GM19395 (cell line): ENCODE results near the gene CD86.

ENCODE experiments used
- ATAC-seq: cut with Tn5 transposase; IDR thresholded peaks from one replicate; pipeline ENCODE4 v1.9.1; 2021; ENCODE audit warnings: mild to moderate bottlenecking, moderate library complexity; ENCODE audit not compliant: unreplicated experiment

CD86 gene

DNA sequence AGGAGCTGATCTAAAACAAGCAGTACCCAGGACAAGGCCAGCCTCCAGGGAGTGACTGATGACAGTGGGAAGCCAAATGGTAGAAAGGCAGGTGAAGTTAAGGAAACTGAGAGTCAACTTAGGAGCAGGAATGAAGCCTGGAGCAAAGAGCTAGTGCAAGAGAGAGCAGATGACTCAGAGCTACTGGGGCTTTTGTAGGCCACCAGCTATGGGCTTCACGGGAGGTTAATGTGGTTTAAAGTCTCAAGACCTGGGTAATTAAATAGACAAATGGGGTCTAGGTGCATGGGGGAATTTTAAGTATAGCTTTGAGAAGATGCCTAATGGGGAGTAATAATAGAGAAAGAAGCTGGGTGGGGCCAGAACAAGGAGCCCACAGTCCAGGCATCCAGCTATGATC, 3.1 kb downstream of the CD86 start:
- no peak for ATAC-seq

DNA sequence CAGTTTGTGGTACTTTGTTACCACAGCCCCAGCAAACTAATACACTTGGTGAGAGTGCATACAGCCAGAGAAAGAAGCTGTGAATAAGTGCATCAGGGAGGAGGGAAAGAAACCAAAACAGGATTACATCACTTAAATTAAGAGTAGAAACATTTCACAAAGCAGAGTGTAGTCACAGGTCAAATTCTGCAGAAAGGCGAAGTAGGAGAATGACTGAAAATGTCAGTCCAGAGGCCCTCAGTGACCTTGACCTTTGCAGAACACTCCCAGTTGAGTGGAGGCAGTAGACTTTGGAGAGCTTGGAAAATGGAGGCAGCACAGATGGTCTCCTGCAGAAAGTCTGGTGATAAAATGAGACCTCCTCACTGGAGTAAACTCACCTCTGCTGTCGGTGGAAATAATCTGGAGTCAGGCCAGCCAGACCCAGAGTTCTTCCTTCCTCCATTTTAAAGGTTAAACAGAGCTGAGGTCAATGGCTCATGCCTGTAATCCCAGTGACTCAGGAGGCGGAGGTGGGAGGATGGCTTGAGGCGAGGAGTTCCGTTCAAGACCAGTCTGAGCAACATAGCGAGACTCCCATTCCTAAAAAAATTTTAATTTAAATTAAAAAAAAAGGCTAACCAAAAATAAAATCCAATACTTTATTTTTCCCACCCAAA, 5.0 kb downstream of the CD86 start:
- no peak for ATAC-seq

- peak; percentile 41 for ATAC-seq
These were observed 8.7 kb downstream of the CD86 start for GRCh38 chr3:122063908-122064307.

DNA sequence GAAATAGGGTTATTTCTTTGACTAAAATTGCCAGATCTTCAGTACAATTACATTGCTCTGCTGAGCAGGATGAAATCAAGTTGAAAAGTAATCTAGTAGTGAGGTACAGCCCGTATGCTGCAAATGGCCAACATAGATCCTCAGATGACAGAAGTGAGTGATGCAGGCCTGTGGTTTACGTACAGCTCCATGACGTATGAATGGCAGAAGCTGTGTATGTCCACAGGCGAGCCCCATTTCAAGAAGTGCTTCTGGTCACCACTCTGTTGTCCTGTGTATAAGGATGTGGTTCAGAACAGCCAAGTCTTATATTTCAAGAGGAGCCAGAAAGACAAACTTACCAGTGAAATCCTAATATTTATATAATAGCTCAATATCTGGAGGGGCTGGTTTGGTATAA, 9.2 kb downstream of the CD86 start:
- no peak for ATAC-seq

DNA sequence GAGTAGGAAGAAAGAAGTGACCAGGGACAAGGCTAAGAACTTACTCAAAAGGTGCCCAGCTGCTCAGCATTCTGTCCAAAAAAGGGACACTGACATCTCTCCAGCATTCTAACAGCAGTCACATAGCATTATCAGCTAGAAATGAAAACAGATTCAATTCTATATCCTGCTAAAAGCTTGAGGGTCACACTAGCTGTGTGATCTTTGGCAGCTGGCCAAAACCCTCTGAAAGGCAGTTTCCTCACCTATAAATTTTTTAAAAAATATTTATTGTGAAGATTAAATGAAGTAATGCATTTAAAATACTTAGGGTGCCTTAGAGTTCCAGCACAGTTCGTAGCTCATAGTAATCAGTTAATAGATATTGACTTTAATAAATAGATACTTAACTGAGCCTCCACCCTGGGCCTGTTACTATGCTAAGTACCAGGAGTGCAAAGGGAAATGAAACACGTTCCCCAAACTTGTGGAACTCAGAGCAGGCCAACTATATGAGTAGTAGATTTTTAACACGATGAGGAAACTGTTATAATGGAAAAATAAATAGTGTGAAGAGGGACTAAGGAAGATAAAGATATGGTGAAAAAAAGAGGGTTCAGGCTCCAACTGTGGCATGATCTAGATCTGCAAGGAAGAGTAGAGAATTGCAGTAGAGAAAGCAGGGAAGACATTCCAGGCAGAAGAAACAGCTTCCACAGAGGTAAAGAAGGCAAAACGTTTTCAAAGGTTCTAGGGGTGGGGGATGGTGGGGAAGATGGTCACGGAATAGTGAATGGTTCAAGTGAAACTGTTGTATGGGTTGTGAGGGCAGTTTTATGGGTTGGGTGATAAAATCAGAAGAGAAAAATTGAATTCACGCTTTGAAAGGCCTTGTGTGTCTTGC, 11.4 kb downstream of the CD86 start:
- ATAC-seq = no peak

GRCh38 chr3:122067214-122067550, 12.0 kb downstream of the CD86 start:
- ATAC-seq = no peak

DNA sequence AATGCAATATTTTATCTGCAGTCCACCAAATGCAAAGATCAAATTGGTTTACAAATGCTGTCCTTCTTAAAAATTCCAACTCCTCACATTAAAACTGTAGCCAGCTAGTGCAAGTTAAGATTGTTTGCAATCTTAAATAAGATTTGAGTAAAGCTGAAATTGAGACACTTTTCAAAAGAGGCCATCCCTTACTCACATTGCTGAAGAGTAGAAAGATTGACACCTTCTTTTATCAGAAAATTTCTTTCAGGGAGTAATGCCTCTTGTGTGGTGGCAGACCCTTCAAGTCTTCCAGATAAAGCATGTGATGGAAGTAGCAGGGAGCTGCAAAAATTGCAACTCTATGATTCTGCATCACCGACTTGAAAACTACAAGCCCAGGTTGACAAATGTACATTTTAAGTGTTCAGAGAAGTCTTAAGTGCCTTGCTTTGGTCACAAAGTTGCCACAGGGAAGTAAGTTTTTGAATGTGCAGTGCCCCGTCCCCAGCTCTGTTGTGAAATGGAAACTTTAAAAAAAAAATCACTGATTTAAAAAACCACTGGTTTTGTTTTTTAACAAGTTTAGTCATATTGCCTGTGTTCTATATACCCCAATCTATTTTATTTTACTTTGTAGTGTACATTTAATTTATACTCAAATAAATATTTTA, 12.6 kb downstream of the CD86 start:
- no peak for ATAC-seq

DNA sequence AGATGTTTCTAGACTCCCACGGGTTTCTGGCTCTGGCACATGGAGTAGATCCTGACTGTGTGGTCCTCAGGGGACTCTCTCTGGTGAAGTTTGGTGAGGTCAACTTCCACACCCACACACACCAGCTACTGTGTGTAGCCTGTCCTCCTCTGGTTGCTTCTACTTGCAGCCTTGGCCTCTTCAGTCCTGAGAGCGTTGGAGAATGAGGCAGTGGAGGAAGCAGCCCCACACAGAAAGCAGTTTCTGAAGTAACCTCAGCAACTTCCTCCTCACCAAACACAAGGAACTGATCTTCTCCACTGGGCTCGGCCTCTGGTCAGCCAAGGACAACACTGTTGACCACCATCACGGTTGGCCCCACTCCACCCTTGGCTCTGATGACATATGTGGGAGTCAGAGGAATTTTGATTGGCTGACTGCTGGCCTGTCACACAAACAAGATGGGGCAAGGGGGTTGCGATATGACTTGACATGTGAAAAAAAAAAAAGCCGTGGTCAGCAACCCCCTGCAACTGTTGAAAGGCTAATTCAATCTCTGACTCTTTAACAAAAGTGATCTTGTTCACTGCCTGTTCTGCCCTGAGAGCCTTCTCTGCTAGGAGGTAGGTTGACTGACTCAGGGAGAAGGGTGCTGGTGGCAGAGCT, 19.6 kb downstream of the CD86 start:
- peak; percentile 63 for ATAC-seq

GRCh38 chr3:122076491-122077292, 21.5 kb downstream of the CD86 start:
- ATAC-seq = peak; percentile 5

DNA sequence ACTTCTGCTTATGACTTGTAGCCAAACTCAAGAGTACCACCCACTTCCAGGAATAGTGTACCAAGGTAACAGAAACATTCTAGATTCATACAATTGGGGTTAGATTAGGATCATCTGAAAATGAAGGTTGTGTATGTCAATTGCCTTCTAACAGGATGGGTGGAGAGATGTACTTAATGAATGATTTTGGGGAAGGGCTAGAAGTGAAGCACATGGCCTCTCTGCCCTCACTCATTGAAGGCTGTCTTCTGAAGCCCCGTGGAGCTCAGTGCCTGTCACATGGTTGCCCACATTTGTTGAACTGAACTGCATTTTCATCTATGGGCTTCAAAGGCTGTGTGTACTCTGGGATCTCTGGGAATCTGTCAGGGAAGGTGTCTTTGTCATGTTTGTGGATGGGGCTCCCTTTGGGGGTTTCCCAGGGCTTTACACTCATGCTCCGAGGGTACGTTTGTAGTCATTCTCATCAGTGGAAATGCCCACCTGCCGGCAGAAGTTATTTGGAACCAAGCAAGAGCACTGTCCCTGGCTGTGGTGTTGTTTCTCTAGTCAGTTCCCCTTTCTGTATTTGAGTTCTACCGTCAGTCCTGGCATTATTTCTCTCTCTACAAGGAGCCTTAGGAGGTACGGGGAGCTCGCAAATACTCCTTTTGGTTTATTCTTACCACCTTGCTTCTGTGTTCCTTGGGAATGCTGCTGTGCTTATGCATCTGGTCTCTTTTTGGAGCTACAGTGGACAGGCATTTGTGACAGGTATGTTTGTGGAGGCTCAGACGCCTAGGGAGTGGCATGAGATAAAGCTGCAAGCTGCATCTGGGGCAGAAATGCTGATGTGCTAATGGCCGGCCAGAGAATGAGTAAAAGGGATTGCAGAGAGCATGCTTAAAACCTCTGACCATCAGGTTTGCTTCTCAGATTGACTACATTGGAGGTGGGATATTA, 22.4 kb downstream of the CD86 start:
- peak; percentile 33 for ATAC-seq

- ATAC-seq = no peak
These were observed 23.2 kb downstream of the CD86 start for GRCh38 chr3:122078235-122078935.

DNA sequence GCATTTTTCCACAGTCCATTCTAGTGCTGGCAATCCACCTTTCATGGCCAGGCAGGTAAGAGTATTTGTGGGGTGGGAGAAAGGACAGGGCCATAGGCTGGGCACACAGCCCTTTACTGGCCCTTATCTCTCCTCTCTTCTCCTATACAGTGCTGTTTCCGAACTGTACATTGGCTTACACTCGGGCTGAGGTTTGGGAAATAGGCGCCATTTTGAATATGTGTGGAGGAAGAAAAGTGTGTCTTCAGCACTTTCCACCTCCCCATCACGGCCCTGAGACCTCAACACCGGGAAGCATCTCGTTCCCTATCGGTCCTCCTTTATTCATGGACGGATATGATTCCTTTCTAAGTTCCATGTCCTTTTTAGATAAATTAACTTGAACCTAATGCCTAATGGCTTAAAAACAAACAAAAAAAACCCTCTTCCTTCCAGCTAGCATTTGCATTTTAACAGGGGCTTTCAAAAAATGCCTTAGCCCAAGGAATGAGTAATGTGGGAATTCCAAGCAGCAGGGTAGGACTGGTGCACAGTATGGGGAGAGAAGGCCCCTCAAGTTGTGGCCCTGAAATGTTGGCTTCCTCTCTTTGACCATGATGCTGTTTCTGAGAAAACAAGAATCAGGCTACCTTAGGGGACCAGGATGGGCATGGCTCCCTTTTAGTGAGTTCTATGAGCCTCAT, 24.5 kb downstream of the CD86 start:
- no peak for ATAC-seq

DNA sequence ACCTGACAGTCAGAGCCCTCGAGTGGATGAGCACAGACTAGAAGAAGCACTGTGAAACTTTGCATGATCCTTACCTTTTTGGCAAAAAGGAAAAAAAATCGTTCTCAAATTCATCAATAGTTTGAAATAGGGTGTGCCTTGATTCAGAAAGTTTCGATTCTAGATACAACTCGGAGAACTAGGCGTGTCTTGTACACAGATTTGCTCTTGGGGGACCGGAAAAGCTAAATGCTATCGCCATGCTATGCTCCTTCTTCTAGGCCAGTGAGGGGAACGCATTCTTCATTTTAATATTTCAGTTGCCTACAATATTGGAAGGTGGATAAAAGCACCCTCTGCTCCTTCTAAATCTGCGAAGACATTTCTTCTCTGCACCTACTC, 25.0 kb downstream of the CD86 start:
- no peak for ATAC-seq

GRCh38 chr3:122081543-122082247, 26.5 kb downstream of the CD86 start:
- ATAC-seq = peak; percentile 46

DNA sequence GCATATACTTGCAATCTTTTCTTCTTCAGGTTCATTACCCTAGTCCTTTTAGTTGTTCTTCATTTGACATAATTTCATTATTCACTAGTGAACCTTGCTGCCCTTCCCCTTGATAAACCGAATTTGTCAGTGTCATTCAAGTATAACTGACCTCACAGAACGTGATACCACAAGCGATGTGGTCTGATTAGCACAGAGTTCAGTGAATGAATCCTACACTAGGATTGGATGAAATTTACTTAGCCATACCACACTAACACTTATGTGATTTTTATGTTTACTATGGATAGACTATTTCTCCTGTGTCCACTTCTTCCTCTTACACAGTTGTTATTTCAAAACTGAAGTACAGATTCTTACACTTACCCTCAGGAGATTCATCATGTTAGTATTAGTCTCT, 27.2 kb downstream of the CD86 start:
- ATAC-seq = no peak

DNA sequence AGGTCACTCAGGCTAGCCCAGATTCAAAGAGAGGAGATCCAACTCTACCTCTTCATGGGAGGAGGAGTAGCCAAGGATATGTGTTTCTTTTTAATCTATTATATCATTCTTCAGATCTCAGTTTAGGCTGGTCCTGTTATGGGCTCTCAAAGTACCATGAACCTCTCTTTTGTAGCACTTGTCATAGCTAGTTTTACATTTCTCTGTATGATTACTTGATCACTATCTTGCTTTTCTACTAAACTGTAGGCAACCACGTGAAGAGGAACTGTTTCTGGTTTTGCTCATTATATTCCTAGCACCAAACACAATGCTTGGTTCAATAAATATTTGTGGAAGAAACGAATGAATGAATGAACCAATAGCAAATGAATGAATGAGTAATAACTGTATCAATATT, 29.6 kb downstream of the CD86 start:
- no peak for ATAC-seq

- ATAC-seq = no peak
These were observed 30.5 kb downstream of the CD86 start for GRCh38 chr3:122085673-122086072.

DNA sequence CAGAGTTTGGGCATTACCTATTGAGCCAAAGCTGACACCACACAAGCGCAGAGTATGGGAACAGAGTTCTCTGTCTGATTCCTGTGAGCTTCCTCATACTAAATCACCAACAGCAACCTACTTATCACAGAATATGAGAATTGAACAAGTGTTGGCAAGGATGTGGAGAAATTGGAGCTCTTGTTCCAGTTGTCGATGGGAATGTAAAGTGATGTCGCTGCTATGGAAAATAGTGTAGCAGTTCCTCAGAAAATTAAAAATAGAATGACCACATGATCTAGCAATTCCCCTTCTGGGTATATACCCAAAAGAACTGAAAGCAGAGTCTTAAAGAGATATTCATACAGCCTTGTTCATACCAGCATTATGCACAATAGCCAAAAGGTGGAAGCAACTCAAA, 33.4 kb downstream of the CD86 start:
- no peak for ATAC-seq
